HCT116 (cell line): Measurements from ENCODE around the gene SH3TC1.

Experiments
- CTCF ChIP-seq, 3 experiments: fragments of 200-600 bp in 1 of 3; sonication (generic) in 1 of 3; IDR thresholded peaks in 2 of 3; conservative IDR thresholded peaks in 1 of 3; 2 replicates each; pipeline ENCODE4 v1.5.1; 2012 to 2017; ENCODE audit warnings: low read depth in 2 of 3, low read length in 2 of 3, antibody characterized with exemption in 1 of 3, borderline replicate concordance in 1 of 3, control low read depth in 1 of 3, mild to moderate bottlenecking in 1 of 3, mixed read lengths in 1 of 3, mixed run types in 1 of 3, moderate library complexity in 1 of 3; ENCODE audit not compliant: insufficient read depth in 1 of 3
- JUND ChIP-seq: IDR thresholded peaks from 2 replicates; pipeline ENCODE4 v1.6.1; 2012
- POLR2A ChIP-seq: IDR thresholded peaks from 2 replicates; pipeline ENCODE4 v1.7.0; 2011; ENCODE audit warnings: borderline replicate concordance; ENCODE audit not compliant: insufficient read depth, insufficient read length; ENCODE audit errors: extremely low read depth
- SP1 ChIP-seq: IDR thresholded peaks from 2 replicates; pipeline ENCODE4 v1.6.1; 2012; ENCODE audit warnings: low read depth
- SRF ChIP-seq: IDR thresholded peaks from 2 replicates; pipeline ENCODE4 v1.6.1; 2012; ENCODE audit warnings: low read depth

- no peak for TF ChIP-seq CTCF (IDR thresholded peaks at IDR 0.05 in 2 of 3, conservative IDR thresholded peaks at IDR 0.05 in 1 of 3; ENCODE audit: borderline replicate concordance in 1 of 3, insufficient read depth in 1 of 3, low read depth in 2 of 3, low read length in 2 of 3)
- no peak for TF ChIP-seq JUND
- no peak for TF ChIP-seq SP1
- no peak for TF ChIP-seq POLR2A
- TF ChIP-seq SRF: no peak
Measured at GRCh38 chr4:8179074-8179473, 20.0 kb upstream of the SH3TC1 start.
